Astrocyte of the cerebellum (primary cell): ENCODE data around the gene CDKAL1.

Experiments used
- DNase-seq: peaks from one replicate; pipeline ENCODE4 v3.0.0-alpha.2; 2011; ENCODE audit warnings: low read depth
- H3K4me3 ChIP-seq: 2 replicates; pipeline ENCODE4 v1.5.1; 2011; ENCODE audit warnings: mild to moderate bottlenecking, low read depth, low read length, moderate library complexity
- in situ Hi-C: cut with HindIII; loops from 2 replicates; pipeline ENCODE4 v1.10.0; 2017; ENCODE audit warnings: low sequenced_read_pairs
- TF ChIP-seq, protein P1 (sequence below): IDR thresholded peaks from 2 replicates; pipeline ENCODE4 v1.5.1; 2012; ENCODE audit warnings: low read length, low read depth, moderate library complexity, mild to moderate bottlenecking; ENCODE audit errors: missing control alignments

CDKAL1 gene

DNA sequence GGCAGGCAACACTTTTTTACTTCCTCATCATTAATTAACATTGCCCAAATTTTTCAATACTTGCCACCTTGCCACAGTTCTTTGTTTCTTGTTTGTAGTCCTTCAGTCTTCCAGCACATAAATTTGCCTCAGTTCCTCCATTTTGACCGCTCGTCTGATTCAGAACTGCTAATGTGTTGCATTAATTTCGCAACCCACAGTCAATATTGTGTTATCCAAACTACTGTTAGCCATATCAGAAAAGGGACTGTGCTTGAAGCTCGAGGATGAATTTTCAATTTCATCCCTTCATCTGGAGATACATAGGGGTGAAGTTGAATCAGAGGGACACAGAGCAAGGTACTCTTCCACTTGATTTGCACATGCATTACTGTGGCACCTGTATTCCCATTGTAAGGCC lies 421.5 kb downstream of the CDKAL1 start:
- H3K4me3 ChIP-seq = no peak overlapping the region
- TF ChIP-seq, protein P1, sequence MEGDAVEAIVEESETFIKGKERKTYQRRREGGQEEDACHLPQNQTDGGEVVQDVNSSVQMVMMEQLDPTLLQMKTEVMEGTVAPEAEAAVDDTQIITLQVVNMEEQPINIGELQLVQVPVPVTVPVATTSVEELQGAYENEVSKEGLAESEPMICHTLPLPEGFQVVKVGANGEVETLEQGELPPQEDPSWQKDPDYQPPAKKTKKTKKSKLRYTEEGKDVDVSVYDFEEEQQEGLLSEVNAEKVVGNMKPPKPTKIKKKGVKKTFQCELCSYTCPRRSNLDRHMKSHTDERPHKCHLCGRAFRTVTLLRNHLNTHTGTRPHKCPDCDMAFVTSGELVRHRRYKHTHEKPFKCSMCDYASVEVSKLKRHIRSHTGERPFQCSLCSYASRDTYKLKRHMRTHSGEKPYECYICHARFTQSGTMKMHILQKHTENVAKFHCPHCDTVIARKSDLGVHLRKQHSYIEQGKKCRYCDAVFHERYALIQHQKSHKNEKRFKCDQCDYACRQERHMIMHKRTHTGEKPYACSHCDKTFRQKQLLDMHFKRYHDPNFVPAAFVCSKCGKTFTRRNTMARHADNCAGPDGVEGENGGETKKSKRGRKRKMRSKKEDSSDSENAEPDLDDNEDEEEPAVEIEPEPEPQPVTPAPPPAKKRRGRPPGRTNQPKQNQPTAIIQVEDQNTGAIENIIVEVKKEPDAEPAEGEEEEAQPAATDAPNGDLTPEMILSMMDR = no peak
- in situ Hi-C loops = no loop called here
- DNase-seq = no peak

- DNase-seq = no peak
- TF ChIP-seq, protein P1 = no peak
- in situ Hi-C loops = no loop called here
- no peak overlapping the region for H3K4me3 ChIP-seq
Observed at GRCh38 chr6:20960067-20960466, 425.8 kb downstream of the CDKAL1 start.

DNA sequence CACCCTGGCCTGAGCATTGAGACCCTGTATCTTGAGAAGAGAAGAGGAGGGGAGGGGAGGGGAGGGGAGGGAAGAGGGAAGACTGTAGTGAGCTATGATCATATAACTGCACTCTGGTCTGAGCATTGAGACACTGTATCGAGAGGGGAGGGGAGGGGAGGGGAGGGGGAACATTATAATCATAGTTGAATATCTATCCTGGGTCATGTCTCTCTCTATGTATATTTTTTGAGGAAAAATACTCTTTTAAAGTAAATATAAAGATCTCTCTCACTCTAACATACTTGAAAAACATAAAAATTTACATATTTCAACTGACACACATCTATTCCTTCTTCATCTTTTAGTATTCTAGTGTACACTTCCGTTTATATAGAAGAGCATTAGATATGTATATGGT lies 431.0 kb downstream of the CDKAL1 start:
- in situ Hi-C loops = no loop called here
- H3K4me3 ChIP-seq = no peak overlapping the region
- no peak for DNase-seq
- TF ChIP-seq, protein P1 = no peak

- TF ChIP-seq, protein P1 = no peak
- in situ Hi-C loops = no loop called here
- DNase-seq = no peak
- no peak overlapping the region for H3K4me3 ChIP-seq
Observed at GRCh38 chr6:20965915-20966314, 431.7 kb downstream of the CDKAL1 start.

GRCh38 chr6:20969551-20969950 lies 435.3 kb downstream of the CDKAL1 start:
- TF ChIP-seq, protein P1 = no peak
- in situ Hi-C loops = no loop called here
- no peak for DNase-seq
- H3K4me3 ChIP-seq = no peak overlapping the region

DNA sequence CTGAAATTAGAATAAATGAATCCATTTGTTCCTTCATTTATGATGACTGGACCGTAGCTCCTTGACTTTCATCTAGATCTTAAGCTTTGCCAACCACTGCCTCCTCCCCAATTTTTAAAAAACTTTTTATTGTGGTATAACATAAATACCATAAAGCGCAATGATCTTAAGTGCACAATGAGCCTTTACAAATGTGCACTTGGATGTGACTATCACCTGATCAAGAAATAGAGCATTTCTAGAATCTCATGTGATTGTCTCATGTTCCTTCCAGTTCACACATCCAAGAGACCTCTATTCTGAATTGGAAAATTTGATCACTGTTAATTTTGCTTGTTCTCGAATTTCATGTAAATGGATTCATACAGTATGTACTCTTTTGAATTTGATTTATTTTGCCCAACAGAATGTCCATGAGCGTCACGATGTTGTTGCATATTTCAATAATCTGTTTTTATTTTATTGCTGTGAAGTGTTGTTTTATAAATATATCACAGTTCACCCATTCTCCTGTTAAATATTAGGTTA lies 442.2 kb downstream of the CDKAL1 start:
- no peak for DNase-seq
- TF ChIP-seq, protein P1 = no peak
- no peak overlapping the region for H3K4me3 ChIP-seq
- in situ Hi-C loops = no loop called here
